HTR-8/SVneo (cell line): ENCODE measurements around the gene SLC22A23.

Source experiments
- DNase-seq: peaks from one replicate; pipeline ENCODE4 v3.0.0; 2011; ENCODE audit warnings: low spot score, mixed read lengths; ENCODE audit not compliant: insufficient read length
- FAIRE-seq: peaks from 2 replicates; lab custom pipeline; 2011; peaks lifted over from hg19 to GRCh38; lab: Jason Lieb, UNC

The SLC22A23 gene

DNA sequence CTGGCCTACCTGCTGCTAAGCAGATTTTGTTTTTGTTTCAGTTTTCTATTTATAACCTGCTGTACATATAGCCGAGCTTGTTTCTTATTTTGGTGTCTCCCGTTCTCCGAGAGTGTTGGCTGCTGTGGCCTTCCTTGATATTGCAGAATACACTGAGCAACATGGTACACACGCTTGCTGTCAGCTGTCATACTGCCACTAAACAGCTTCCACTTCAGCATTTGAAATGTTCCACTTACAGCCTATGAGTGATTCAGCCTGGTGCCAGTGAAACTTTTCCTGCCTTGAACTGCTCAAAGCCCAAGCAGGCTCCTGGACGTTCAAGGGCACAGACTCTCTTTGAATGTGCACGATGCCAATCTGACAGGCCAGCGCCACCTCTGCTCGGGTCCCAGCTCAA, 111.0 kb downstream of the SLC22A23 start:
- FAIRE-seq (no peak), DNase-seq (no peak)

DNA sequence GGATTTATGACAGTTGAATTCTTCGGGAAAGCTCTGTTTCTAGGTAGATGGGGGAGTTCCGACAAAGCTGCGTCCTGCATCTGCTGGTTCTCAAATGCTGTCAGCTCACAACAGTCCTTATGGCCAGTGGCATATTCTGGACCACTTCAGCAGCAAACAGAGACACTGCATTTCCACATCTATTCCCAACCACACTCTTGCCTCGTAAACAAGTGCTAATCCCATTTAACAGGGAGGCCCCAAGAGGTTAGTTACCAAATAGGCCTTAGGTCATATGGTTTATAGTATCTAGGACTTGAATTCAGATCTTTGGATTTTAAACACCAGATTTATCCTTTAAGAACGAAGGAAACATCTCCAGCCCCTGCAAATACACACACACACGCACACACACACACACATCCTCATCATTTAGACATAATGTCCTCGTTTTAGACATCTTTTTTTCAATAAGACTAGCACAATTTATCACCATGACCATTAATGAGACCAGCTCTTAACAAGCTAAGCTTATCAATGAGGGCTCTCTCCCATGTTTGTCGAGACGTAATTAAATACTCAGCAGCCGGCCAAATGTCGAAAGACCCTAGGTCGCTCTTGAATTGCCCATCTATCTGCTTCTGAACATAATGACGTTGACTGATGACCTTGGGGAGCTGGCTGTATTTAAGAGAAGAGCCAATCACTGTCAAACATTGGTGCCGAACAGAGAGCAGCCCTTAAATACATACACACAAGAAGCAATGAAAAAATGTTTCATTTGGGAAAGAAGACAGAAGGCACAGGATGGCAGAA, 113.6 kb downstream of the SLC22A23 start:
- FAIRE-seq = no peak
- no peak for DNase-seq

DNA sequence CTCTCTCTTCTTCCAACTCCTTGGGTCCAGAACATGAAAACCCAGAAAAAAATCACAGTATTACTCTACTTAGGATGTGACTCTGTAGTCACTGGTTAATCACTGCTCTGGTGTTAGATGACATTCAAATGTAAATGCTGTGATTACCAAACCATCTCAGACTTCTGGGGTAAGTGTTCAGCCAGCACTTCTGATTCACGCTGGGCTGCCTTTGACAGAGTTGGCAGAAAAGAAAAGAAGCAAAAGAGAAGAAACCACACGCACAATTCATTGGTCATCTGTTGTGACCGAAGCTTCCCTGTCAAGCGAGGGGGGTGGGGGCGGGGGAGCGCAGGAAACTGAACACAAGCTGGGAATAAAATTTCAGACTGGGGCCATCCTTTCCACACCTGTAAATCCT, 115.4 kb downstream of the SLC22A23 start:
- DNase-seq (no peak), FAIRE-seq (no peak)

DNA sequence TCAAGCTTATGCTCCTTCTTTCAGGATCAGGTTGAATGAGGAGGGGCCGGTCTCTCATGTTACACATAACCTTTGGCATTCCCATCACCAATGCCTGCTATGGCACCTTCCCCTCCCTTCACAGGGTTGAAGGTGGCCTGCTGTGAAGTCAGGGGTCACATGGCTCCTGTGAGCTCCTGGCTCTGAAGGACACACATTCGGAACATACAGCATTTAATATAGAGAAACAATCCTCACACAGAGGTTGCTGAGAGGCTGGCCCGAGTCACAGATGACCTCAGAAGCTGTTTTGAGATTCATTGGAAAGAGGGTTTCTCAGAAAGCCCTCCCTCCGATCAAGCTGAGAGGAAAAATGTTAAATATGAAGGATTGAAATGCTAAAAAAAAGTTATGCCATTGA, 116.0 kb downstream of the SLC22A23 start:
- no peak for FAIRE-seq
- DNase-seq = no peak

DNA sequence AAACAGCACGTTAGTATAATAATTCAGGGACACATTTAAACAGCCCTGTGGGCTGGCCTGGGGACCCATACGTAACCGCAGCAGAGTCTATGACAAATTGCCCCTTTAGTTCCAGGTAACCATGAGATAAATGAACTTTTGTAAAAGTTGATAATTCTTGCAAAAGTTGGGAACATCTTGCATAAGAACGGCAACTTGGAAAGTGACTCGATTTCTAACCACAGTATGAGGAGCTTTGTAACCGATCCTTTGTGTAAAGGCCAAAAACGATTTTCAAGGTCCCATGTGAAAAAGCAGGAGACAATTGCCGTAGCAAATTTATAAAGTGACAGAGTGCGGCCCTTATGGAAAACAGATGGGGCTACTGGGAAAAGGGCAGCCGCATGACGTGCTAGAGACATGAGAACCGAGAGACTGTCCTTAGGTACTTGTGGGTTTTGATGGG, 116.5 kb downstream of the SLC22A23 start:
- DNase-seq (no peak), FAIRE-seq (no peak)

DNA sequence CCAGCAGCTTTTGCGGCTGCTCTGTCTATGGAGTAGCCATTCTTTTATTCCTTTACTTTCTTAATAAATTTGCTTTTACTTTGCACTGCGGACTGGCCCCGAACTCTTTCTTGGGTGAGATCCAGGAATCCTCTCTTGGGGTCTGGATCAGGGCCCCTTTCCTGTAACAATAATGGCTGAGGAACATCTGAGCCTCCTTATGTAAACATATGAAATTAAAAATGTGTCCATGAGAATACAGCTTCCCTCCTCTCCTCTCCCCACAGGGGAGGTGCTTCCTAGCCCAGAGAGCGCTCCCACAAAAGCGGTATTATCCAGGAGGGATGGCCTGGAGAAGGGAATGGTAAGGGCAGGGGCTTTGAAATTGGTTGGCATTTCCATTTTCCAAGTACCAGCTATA, 117.0 kb downstream of the SLC22A23 start:
- DNase-seq = no peak

DNA sequence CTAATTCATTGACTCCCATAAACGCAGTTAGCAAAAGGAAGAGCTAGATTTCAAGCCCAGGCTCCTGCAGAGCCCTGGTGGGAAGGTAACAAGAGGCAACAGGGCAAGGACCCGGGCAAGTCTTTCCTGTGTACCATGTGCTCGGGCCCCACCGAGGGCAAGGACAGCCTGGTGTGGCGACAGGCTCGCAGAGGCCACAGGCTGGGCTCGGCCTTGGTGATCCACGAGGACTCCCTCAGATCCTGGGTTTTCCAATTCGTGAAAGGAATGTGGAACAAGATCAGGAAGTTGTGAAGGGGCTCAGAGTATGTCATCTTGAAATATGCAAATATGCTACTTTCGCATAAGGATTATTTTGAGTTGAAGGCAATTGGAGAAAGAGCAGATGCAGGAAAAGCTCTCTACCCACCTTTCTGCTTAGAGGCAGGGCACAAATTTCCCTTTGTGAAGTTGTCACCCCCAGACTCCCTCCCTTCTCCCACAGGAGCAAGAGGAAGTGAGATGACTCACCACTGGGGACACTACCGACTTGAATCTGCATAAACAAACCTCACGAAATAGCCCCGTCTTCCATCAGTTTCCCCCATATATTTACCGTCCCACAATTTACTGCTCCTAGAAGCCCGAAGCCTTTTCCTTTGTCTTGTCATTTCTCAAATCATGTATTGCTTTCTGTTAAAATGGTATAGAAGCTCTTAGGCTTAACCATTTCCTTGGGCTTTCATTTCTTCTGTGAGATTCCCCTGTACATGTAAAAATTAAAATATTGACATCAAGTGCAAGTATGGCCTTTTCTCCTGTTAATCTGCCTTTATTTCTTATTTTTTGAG, 119.1 kb downstream of the SLC22A23 start:
- FAIRE-seq = no peak
- DNase-seq = peak; percentile 54

More for the DNA sequence above, 117.0 kb downstream of the SLC22A23 start:
- FAIRE-seq = no peak

DNA sequence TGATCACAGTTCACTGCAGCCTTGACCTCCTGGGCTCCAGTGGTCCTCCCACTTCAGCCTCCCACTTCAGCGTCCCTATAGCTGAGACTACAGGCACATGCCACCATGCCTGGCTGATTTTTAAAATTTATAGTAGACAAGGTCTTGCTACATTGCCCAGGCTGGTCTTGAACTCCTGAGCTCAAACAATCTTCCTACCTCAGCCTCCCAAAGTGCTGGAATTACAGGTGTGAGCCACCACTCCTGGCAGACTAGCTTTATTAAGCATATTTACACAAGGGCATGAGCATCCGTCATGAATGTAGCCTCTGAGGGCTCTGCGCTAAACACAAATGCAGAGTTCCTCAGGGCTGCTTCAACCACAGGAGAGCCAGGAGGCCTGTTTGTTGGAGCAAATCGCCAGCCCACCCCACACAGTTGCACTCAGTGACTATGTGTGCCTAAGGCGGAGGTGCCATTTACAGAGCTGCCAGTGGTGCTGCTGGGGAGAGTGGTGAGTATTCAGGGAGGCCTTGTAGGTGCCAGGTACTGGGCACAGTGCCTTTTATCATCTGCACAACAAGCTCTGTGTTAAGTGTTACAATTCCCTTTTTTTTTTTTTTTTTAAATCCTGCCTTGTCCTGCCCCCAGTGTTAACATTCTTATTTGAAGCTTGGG, 119.9 kb downstream of the SLC22A23 start:
- no peak for FAIRE-seq
- DNase-seq = no peak

DNA sequence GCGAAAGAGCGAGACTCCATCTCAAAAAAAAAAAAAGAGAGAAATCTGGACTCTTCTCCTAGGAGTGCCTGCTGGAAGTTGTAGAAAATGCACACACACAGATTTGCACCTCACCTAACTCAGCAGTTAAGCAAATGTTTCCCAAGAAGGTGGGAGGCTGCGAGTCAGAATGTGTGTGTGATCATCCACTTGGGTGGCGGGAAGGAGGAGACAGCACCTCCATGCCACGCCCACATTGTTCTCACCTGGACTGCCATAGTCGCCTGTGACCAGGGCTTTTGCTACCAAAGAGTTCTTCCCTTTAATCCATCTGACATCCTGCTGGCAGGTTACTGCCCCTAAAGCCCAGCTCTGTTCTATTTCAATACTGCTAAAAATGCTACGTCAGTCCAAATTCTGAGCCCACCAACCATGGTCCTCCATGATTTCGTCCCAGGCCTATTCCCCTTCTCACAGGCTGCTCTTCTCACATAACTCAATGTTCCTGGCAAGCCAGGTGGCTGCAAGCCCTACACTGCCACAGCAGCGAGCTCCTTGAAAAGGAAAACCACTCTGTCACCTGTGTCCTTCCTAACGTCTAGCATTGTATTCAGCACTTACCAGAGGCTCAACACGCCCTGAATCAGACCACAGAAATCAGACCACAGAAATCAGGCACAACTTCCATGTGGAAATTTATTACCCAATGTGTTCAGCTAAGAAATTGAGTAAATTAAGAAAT, 120.6 kb downstream of the SLC22A23 start:
- DNase-seq (no peak), FAIRE-seq (no peak)

DNA sequence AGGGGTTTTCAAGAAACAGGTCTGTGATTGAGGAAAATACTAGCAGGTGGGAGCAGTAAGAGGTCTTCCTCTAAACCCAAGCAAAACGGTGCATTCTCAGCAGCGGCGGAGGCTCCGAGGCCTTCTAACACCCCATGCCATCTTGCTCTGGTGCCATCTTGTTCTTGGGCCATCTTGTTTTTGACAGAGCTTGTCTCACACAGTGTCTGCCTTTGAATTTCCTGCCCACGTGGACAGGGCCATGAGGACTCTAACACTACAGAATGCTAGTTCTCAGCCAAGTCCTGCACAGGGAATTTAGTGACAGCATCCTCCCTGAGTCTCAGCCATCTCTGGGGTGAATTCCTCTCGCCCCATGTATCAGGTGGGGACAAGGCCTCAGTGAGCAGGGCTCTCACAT, 121.7 kb downstream of the SLC22A23 start:
- FAIRE-seq (no peak), DNase-seq (no peak)

DNA sequence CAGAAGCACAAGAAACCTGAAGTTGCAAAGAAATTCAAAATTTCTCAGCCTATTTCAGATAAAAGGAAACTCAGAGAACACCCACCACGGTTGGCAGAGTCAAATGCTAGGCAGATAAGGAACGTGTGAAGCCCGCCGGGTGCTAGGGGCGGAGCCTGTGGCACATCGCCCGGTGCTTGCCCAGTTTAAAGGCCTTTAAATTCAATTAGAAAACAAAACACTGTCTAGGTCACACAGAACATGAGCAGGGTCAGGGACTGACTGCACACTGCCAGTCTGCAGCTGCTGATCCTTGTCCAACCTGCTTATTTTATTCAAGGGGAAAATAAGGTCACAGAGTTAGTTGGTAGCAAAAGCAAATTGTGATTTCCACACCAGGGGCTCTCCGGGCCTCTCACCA, 122.3 kb downstream of the SLC22A23 start:
- no peak for FAIRE-seq
- DNase-seq = no peak

DNA sequence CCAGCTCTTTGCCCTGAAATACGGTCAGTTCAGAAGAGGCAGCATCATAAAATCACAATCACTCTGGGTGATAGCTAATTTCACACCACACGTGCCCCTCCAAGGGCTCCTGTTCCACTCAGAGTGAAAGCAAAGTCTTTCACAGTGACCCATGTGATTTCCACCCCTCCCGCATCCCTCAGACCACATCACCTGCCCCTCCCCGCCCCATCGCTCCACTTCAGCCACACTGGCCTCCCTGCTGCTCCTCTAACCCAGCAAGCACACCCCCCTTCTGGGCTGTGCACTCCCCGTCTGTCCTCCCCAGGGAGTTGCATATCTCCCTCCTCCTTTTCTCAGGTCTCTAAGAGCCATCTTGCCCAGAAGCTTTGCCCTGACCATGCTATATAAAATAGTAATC, 123.6 kb downstream of the SLC22A23 start:
- no peak for DNase-seq
- FAIRE-seq = no peak

DNA sequence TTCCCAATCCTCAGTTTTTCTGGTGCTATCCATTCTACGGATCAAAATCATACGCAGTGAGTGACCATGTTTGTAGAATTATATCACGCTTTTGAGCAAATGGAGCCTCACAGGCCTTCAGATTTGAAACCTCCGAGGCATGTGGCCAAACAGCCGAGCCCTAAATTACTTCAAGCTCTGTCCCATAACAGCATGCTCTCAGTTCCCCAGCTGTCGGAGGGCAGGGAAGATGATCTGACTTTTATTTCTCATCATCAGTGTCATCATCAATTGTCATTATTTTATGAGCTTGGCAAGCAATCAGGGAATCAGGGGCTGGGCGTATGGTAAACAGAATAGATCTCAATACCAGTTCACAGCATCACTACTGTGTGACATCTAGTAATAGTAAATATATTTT, 124.9 kb downstream of the SLC22A23 start:
- FAIRE-seq (no peak), DNase-seq (no peak)

DNA sequence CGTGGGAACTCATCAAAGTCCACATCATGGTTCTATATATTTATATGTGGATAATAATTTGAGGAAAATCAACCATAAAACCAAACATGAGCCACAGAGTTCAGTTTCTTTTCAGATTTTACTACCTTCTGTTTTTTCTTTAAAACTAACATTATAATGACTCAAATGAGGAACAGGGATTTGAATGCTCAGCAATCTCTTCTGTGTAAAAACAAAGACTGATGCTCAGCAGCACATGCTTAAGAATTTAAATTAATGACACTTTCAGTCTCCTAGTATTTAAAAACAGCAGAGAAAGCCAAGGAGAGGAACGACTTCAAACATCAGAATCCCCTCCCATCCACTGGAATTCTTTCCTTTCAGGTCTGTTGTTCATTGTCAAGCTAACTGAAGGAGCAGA, 125.4 kb downstream of the SLC22A23 start:
- FAIRE-seq (no peak), DNase-seq (no peak)

DNA sequence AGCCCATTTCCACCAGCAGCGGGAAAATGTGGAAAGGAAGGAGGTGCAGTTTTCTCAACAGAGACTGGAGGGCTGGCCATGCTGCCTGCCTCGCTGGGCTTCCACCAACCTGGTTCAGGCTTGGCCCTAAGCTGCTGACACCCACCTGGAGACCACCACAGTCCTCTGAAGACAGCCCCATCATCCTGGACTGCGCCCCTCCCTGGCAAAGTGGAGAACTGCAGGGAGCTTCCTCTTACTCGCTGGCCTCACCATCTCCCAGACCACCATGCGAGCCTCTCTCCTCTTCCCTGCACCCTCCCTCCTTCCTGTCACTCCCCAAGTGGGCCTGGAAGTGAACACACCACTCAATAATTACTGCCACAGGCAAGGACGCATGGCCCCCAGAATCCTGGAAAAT, 126.7 kb downstream of the SLC22A23 start:
- FAIRE-seq = no peak
- DNase-seq = no peak

DNA sequence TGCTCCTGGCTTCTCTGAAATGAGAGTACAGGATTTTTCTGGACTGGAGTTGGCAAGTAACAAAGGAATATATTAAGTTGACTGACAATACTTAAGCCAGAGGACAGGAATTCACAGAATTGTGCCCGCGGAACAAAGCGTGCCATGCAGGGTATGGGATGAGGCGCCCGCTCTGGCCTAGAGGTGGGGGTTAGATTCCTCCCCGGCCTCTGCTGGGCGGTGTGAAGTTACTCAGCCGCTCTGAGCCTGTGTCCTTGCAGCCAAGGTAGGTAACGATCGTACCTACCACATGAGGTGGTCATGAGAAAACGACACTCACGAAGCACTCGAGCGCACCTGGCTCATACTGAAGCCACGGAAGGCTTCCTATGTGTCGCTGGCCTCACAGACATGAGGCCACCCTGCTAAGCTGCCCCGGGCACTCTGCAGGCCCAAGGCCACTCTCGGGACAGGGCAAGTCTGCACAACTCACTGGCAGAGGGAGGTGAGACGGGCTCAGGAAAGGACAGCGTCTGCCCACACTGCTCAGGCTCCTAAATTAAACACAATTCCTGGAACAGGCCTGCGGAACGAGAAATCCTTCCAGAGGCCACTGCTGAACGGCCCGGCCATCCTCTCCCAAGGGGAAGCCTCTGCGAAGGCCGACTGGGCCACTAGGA, 127.3 kb downstream of the SLC22A23 start:
- no peak for FAIRE-seq

DNA sequence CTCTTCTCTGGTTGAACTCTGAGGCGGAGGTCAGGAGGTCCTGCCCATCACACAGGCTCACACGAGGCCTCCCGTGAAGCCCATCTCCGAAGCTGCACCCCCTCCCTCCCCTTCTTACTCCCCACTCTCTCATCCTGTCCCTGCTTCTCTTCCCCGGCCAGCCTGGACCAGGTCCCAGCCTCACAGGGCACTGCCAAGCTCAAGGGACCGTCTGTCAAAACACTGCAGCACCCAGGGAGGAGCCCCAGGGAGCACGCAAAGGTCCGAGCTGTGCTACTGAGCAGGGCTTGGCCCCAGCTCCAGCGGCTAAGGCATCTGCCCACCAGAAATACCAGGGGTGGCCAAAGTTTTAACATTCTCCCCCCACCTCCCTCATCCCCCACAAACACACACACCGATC, 128.1 kb downstream of the SLC22A23 start:
- DNase-seq = no peak
- no peak for FAIRE-seq

More for the DNA sequence above, 127.3 kb downstream of the SLC22A23 start:
- no peak for DNase-seq

DNA sequence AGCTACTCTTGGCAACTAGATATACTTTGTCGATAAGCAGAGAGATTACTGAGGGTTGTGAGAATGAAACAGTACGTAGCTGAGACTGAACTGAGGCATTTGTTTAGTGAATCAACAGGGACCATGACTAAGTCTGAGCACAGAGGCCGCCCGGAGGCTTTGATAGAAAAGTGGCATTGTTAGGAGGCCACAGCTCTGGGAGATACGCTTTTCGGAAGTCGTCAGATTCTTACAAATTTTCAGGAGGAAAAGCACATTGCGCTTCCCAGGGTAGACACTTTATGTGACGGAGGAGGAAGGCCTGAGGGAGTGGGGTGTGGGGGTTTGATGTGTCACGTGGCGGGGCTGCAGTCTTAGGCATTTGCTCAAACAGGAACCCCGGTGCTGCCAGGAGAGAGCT, 128.7 kb downstream of the SLC22A23 start:
- no peak for FAIRE-seq
- DNase-seq = no peak

DNA sequence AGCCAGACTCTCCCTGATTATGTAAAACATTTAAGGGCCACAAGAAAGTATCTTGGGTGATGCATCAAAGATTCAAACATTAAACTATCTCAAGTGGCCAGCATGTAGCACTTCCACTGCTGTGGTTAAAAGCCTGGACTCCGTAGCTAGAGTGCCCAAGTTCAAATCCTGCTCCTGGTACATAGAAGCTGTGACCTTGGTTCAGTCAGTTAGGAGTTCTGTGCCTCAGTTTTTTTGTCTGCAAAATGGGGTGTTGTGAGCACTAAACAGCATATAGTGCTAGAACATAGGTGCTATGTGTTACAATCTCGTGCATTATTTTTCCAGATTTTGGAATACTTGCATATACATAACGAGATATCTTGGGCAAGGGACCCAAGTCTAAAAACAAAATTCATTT, 129.4 kb downstream of the SLC22A23 start:
- FAIRE-seq = no peak

DNA sequence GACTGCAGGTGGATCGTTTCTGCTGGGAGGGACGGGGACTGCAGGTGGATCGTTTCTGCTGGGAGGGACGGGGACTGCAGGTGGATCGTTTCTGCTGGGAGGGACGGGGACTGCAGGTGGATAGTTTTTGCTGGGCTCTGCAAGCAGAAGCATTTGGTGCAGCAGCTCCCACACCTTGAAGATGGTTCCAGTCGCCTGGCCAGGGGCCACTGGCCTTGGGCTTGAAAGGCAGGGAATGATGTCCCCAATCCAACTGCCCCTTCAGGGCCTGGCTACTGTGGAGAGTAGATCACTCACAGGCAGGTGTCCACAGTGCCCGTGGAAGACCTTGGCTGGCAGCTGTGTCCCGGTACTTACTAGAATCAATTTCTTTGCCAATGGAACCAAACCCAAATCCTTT, 129.9 kb downstream of the SLC22A23 start:
- FAIRE-seq = no peak
- DNase-seq = no peak

More for the DNA sequence above, 129.4 kb downstream of the SLC22A23 start:
- no peak for DNase-seq
